MM.1S (cell line): Measurements from ENCODE around the gene SPDYE3.

Experiments used
- DNase-seq: peaks from one replicate; pipeline ENCODE4 v3.0.0-alpha.2; 2015
- H2AFZ ChIP-seq: fragments of 300-600 bp; sonication (generic); 2 replicates; pipeline ENCODE4 v1.6.0; 2016; ENCODE audit warnings: antibody characterized with exemption, low read length
- H3F3A ChIP-seq: fragments of 300-600 bp; sonication (generic); 2 replicates; pipeline ENCODE4 v1.6.1; 2016; ENCODE audit warnings: mild to moderate bottlenecking, antibody characterized with exemption, low read length, moderate library complexity, mixed read lengths; ENCODE audit not compliant: insufficient read depth
- H3K27ac ChIP-seq: fragments of 300-600 bp; sonication (generic); 2 replicates; pipeline ENCODE4 v1.5.1; 2016; ENCODE audit warnings: mild to moderate bottlenecking, low read length
- H3K27me3 ChIP-seq: fragments of 300-600 bp; sonication (generic); replicated peaks from 2 replicates; pipeline ENCODE4 v1.6.0; 2016; ENCODE audit warnings: low read length; ENCODE audit not compliant: insufficient read depth
- H3K36me3 ChIP-seq: fragments of 300-600 bp; sonication (generic); replicated peaks from 2 replicates; pipeline ENCODE4 v1.6.1; 2016; ENCODE audit warnings: mild to moderate bottlenecking, low read length, mixed read lengths; ENCODE audit not compliant: insufficient read depth
- H3K4me1 ChIP-seq: fragments of 300-600 bp; sonication (generic); 2 replicates; pipeline ENCODE4 v1.6.1; 2016; ENCODE audit warnings: low read length, mixed read lengths
- H3K4me2 ChIP-seq: fragments of 300-600 bp; sonication (generic); 2 replicates; pipeline ENCODE4 v1.6.0; 2016; ENCODE audit warnings: low read depth, low read length
- H3K4me3 ChIP-seq: fragments of 300-600 bp; sonication (generic); 2 replicates; pipeline ENCODE4 v1.5.1; 2016; ENCODE audit warnings: low read length, mixed read lengths
- H3K79me2 ChIP-seq: fragments of 300-600 bp; sonication (generic); 2 replicates; pipeline ENCODE4 v1.6.1; 2016; ENCODE audit warnings: mixed run types, low read length, mixed read lengths
- H3K9ac ChIP-seq: fragments of 300-600 bp; sonication (generic); 2 replicates; pipeline ENCODE4 v1.6.1; 2016; ENCODE audit warnings: low read length, mixed read lengths
- H3K9me2 ChIP-seq: fragments of 300-600 bp; sonication (generic); replicated peaks from 2 replicates; pipeline ENCODE4 v1.6.1; 2016; ENCODE audit warnings: mild to moderate bottlenecking, low read length, mixed read lengths; ENCODE audit not compliant: insufficient read depth
- H3K9me3 ChIP-seq: fragments of 300-600 bp; sonication (generic); replicated peaks from 2 replicates; pipeline ENCODE4 v1.6.1; 2016; ENCODE audit warnings: mild to moderate bottlenecking, low read length, mixed read lengths; ENCODE audit not compliant: insufficient read depth
- H4K20me1 ChIP-seq: fragments of 300-600 bp; sonication (generic); 2 replicates; pipeline ENCODE4 v1.6.1; 2016; ENCODE audit warnings: mild to moderate bottlenecking, low read length, moderate library complexity, mixed read lengths; ENCODE audit not compliant: insufficient read depth
- CTCF ChIP-seq: fragments of 300-600 bp; sonication (generic); IDR thresholded peaks from 2 replicates; pipeline ENCODE4 v1.5.1; 2016; ENCODE audit warnings: antibody characterized with exemption, low read length, mixed read lengths
- EZH2 ChIP-seq: fragments of 300-600 bp; sonication (generic); optimal IDR thresholded peaks from 2 replicates; pipeline ENCODE3; 2017; ENCODE audit warnings: low read depth, mild to moderate bottlenecking, antibody characterized with exemption, low read length, mixed read lengths
- EZH2phosphoT487 ChIP-seq: fragments of 300-600 bp; sonication (generic); IDR thresholded peaks from 2 replicates; pipeline ENCODE4 v1.6.1; 2018; ENCODE audit warnings: antibody characterized with exemption, low read length

Gene SPDYE3

GRCh38 chr7:100358027-100358856 is 50.7 kb downstream of the SPDYE3 start, which contains the start of gene PILRB:
Gene PILRB, plus strand, starts transcription at chr7:100358117. Its CDS starts 186 bp downstream, at chr7:100358303.
- TF ChIP-seq CTCF (no peak), EZH2phosphoT487 (no peak), EZH2 (no peak)
- Histone ChIP-seq H4K20me1 (no peaks in the 10 kb centered on the region), H3K9me3 (no peaks in the 10 kb centered on the region), H3K9ac (no peak within 1 kb of the TSS), H2AFZ (no peak within 1 kb of the TSS), H3K4me1 (no peaks in the 10 kb centered on the region), H3K79me2 (no peaks in the 10 kb centered on the region), H3K36me3 (peaks cover 7% of the 10 kb centered on the region; the same call in 1 of the 2 replicates), H3F3A (peaks cover 2% of the 10 kb centered on the region), H3K27ac (no peak within 1 kb of the TSS), H3K4me2 (no peak within 1 kb of the TSS), H3K27me3 (no peaks in the 10 kb centered on the region), H3K9me2 (no peaks in the 10 kb centered on the region), H3K4me3 (no peak within 1 kb of the TSS)
- DNase-seq: no peak

- H3K79me2 ChIP-seq: no peaks in the 10 kb centered on the region
- H4K20me1 ChIP-seq: no peaks in the 10 kb centered on the region
- TF ChIP-seq CTCF: no peak
- TF ChIP-seq EZH2: no peak
- TF ChIP-seq EZH2phosphoT487: no peak
- no peak overlapping the region for H2AFZ ChIP-seq
- H3K4me3 ChIP-seq: no peak overlapping the region
- no peaks in the 10 kb centered on the region for H3K27me3 ChIP-seq
- no peaks in the 10 kb centered on the region for H3K9me2 ChIP-seq
- H3K4me1 ChIP-seq: no peaks in the 10 kb centered on the region
- H3K27ac ChIP-seq: no peak overlapping the region
- H3K4me2 ChIP-seq: no peak overlapping the region
- H3F3A ChIP-seq: peaks cover 5% of the 10 kb centered on the region
- peaks cover 7% of the 10 kb centered on the region; the same call in 1 of the 2 replicates for H3K36me3 ChIP-seq
- no peak for DNase-seq
- H3K9me3 ChIP-seq: no peaks in the 10 kb centered on the region
- no peak overlapping the region for H3K9ac ChIP-seq
Observed at GRCh38 chr7:100358857-100359212, 51.3 kb downstream of the SPDYE3 start.

- Histone ChIP-seq H3K4me1 (peaks cover 4% of the 10 kb centered on the region), H3K27me3 (no peaks in the 10 kb centered on the region), H3K4me2 (no peak overlapping the region), H3K9ac (no peak overlapping the region), H4K20me1 (no peaks in the 10 kb centered on the region), H3K27ac (no peak overlapping the region), H3F3A (peaks cover 18% of the 10 kb centered on the region), H3K9me3 (no peaks in the 10 kb centered on the region), H3K4me3 (no peak overlapping the region), H3K9me2 (no peaks in the 10 kb centered on the region), H2AFZ (no peak overlapping the region), H3K36me3 (peaks cover 7% of the 10 kb centered on the region; the same call in 1 of the 2 replicates), H3K79me2 (no peaks in the 10 kb centered on the region)
- no peak for TF ChIP-seq EZH2phosphoT487
- no peak for TF ChIP-seq EZH2
- no peak for TF ChIP-seq CTCF
- no peak for DNase-seq
Observed at GRCh38 chr7:100360135-100360854, 52.8 kb downstream of the SPDYE3 start.
